SKM-1 treated with dmso at 0.1 percent for 144 hours (cell line): ENCODE measurements around the gene RNF168.
"Not testable (repeated sequence)": the region's sequence is repeated elsewhere in the genome, so short reads cannot be mapped to it uniquely, and the experiment has no call there.

ENCODE experiments used
- DNase-seq: peaks from one replicate; lab custom pipeline; 2025; ENCODE audit not compliant: unreplicated experiment; lab: John Stamatoyannopoulos, UW

The RNF168 gene

GRCh38 chr3:196517162-196517800 is 13.7 kb upstream of the RNF168 start:
- DNase-seq = no peak

DNA sequence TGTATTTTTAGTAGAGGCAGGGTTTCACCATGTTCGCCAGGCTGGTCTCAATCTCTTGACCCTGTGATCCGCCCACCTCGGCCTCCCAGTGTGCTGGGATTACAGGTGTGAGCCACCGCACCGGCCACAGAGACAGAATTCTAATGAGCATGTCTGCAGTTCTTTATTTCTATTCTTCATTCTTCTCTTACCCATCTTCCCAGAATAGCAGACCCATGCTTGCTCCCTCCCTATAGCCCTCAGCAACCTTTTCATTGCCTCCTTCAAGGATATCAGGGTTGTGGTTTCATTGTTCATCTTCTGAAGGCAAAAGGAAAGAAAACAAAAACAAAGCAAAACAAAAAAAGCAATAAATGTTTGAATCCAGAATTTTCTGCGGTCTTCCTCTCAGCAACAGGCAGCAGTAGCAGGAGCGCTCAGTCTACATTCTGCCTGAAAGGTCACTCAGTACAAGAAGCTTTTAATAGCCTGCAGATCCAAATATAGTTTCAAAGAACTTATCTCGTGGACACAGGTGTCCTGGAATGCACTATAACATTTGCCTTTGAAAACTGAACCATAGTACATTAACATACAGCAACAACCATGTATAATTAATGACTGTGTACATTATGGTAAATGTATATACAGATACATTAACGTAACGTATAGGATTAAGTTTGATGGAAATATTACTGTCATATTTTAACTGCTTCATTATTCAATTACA is 11.5 kb upstream of the RNF168 start, which contains the start of gene SMCO1:
Gene SMCO1, minus strand, starts transcription at position 434 of the 709 bp plus-strand sequence. Its CDS starts 137 bp downstream, at position 297.
- DNase-seq = no peak

DNA sequence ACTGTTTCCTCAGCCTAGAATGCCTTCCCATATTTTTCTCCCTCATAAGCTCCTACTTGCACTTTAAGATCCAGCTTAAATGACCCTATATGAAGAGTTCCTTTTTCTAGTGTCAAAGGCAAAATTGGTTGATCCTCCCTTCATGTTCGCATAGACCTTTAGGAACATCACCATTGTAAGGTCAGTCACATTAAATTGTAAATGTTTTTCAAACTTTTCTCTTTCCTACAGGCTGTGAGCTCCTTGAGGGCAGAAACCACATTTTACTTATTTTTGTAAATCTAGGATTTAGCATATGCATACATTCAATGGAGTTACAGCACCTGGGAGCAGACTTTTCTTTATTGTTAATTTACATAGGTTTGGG is 10.8 kb upstream of the RNF168 start:
- no peak for DNase-seq

- no peak for DNase-seq
These were observed 10.3 kb upstream of the RNF168 start for GRCh38 chr3:196513697-196514349.

- not testable (repeated sequence) for DNase-seq
These were observed 8.3 kb upstream of the RNF168 start for GRCh38 chr3:196511646-196512425.

DNA sequence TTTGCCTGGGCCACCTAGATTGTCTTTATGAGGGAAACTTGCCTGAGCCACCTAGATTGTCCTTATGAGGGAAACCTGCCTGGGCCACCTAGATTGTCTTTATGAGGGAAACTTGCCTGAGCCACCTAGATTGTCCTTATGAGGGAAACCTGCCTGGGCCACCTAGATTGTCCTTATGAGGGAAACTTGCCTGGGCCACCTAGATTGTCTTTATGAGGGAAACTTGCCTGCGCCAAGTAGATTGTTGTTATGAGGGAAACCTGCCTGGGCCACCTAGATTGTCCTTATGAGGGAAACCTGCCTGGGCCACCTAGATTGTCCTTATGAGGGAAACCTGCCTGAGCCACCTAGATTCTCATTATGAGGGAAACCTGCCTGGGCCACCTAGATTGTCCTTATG is 7.5 kb upstream of the RNF168 start:
- not testable (repeated sequence) for DNase-seq

DNA sequence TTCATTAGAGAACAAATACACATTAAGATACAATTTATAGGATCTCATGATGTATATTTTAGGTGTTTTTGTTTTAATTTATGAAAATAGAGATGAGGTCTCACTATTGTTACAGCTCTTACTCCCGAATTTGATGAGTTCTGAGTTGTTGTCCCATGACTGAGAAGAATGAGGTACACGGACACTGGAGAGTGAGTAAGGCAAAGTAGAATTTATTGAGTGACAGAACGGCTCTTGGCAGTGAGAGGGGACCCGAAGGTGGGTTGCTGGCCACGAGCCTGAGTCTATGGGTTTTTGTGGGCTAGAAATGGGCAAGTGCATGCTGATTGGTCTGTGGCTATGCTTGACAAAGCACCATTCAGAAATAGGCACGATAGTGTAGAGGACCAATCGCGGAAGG is 3.1 kb upstream of the RNF168 start:
- DNase-seq = no peak

- no peak for DNase-seq
These were observed 988 bp upstream of the RNF168 start for GRCh38 chr3:196504556-196504955.

DNA sequence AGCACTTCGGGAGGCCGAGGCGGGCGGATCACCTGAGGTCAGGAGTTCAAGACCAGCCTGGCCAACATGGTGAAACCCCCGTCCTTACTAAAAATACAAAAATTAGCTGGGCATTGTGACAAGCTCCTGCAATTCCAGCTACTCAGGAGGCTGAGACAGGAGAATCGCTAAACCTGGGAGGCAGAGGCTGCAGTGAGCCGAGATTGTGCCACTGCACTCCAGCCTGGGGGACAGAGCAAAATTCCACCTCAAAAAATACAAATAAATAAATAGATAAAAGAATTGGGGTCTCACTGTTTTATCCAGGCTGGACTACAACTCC is 470 bp upstream of the RNF168 start:
- DNase-seq = not testable (repeated sequence)

DNA sequence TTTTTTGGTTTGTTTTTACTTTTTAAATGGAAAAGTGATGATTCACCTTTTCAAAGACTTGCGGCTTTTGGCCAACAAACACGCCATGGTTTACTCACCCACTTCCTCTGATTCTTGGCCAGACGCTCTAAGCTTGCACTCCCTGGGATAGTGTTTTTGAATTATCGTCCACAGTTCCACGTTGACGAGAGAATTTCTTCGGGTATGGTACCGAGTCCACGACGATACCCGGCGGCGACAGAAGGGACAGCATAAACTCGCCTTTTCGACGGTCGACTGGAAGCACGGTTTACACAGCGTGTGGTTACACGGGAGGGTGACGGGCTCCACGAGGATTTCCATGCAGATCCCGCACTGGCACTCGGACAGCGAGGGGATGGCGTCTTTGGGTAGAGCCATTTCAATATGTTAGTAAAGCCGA is 783 bp downstream of the RNF168 start:
- peak; percentile 28 for DNase-seq

- no peak for DNase-seq
These were observed 2.1 kb downstream of the RNF168 start for GRCh38 chr3:196501316-196502044.

DNA sequence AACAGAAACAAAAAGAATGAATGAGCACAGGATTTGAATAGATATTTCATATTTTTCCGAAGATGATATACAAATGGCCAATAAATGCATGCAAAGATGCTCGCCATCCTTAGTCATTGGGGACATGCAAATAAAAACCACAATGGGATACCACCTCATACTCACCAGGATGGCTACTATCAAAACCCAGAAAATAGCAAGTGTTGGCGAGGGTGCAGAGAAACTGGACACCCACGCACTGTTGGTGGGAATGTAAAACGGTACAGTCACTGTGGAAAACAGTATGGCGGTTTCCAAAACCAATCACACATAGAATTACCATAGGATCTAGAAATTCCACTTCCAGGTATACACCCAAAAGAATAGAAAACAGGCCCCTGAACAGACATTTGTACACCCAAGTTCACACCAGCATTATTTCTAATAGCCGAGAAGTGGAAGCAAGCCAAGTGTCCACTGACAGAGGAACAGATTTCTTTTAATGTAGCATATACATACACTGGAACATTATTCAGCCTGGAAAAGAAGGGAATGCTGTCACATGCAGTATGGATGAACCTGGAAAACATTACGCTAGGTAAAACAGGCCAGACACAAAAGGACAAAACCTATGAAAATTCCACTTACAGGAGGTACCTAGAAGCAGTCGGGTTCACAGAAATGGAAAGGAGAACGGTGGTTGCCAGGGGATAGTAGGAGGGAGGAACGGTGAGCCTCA is 3.6 kb downstream of the RNF168 start:
- no peak for DNase-seq

DNA sequence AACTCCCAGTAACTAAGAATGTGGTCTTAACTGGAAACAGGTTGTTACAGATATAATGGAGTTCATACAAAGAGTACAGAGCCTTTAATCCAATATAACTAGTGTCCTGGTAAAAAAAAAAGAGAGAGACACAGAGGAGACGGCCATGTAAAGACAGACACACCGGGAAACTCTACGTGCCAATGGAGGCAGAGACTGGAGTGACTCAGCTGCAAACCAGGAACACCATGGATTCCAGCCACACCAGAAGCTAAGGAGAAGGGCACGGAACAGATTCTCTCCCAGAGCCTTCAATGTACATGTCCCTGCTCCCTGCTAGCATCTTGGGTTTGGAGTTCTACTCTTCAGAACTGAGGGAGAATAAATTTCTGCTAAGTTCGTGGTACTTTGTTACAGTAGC is 4.5 kb downstream of the RNF168 start:
- DNase-seq = no peak

DNA sequence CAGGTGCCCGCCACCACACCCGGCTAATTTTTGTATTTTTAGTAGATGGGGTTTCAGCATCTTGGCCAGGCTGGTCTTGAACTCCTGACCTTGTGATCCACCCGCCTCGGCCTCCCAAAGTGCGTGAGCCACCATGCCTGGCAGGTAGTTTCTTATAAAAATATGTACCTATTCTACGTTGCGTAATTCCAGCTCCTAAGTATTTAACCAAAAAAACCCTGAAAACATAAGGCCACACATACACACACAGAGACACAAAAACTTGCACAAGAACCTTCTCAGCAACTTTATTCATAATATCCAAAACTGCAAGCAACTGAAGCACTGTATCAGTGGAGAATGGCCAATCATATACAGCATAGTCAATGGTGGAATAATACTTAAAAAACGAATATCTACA is 5.3 kb downstream of the RNF168 start:
- no peak for DNase-seq

DNA sequence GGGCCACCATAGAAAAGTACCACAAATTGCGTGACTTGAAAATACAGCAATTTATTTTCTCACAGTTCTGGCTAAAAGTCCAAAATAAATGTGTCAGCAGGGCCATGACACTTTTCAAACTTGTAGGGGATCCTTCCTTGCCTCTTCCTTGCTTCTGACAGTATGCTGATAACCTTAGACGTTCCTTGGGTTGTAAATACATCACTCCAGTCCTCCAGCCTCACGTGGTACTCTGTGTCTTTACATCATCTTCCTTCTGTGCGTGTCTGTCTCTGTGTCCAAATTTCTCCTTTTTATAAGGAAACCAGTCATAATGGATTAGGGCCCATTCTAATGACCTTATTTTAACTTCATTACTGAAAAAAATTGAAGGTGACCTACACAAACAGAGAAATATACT is 7.4 kb downstream of the RNF168 start:
- DNase-seq = no peak

GRCh38 chr3:196493292-196493691 is 10.3 kb downstream of the RNF168 start:
- no peak for DNase-seq

- DNase-seq = no peak
These were observed 11.5 kb downstream of the RNF168 start for GRCh38 chr3:196492080-196492479.

DNA sequence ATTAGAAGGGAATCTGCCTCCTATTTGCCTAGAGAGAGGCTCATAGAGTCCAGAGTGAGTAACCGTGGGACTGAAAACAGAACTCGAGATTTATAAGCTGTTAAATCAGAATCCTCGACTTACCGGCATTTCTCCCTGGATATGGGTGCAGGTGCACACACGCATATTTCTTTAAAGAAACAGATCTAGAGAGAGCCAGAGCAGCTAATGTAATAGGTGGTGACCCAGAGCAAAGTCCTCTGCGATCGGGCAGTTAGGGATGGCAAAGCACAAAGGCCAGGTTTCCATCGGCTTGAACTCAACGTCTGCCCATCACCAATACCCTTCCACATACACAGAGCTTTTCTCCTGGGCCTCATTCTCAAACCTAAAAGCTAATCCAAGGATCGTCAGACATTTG is 13.8 kb downstream of the RNF168 start:
- DNase-seq = no peak

- DNase-seq = no peak
These were observed 17.3 kb downstream of the RNF168 start for GRCh38 chr3:196486263-196486662.

DNA sequence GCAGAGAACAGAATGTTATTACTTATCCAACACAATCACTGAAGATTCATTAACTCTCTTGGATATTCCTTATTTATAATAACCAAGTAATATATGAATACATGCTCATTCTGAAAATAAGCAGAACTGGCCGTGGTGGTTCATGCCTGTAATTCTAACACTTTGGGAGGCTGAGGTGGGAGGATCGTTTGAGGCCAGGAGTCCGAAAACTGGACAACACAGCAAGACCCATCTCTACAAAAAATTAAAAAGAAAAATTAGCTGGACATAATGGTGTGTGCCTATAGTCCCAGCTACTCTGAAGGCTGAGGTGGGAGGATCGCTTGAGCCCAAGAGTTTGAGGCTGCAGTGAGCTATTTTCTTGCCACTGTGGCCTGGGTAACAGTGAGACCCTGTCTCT is 25.9 kb downstream of the RNF168 start:
- DNase-seq = no peak
